RWPE2 (cell line): ENCODE data around the gene COX7A2L.

Source experiments
- ATAC-seq: fragments of 200-7000 bp; cut with Tn5 transposase; 3 replicates; pipeline ENCODE4 v1.9.1; 2021; ENCODE audit warnings: low read depth
- DNase-seq: peaks from one replicate; pipeline ENCODE4 v3.0.0-alpha.2; 2020; ENCODE audit warnings: low spot score
- H3K27ac ChIP-seq: fragments of 450-650 bp; 2 replicates; pipeline ENCODE4 v1.5.1; 2017; ENCODE audit warnings: mild to moderate bottlenecking; ENCODE audit not compliant: poor library complexity, severe bottlenecking
- H3K27me3 ChIP-seq: fragments of 250-450 bp; sonication (Bioruptor Pico); 2 replicates; pipeline ENCODE4 v1.5.1; 2021; ENCODE audit warnings: mild to moderate bottlenecking, moderate library complexity; ENCODE audit not compliant: insufficient read depth, poor library complexity, severe bottlenecking
- H3K36me3 ChIP-seq: fragments of 250-450 bp; sonication (Bioruptor Pico); 2 replicates; pipeline ENCODE4 v1.5.1; 2020; ENCODE audit warnings: low read depth, mild to moderate bottlenecking, moderate library complexity
- H3K4me1 ChIP-seq: fragments of 250-450 bp; sonication (Bioruptor Pico); 2 replicates; pipeline ENCODE4 v1.5.1; 2021; ENCODE audit warnings: mild to moderate bottlenecking, moderate library complexity; ENCODE audit not compliant: insufficient read depth, poor library complexity, severe bottlenecking
- H3K4me3 ChIP-seq: fragments of 250-450 bp; sonication (Bioruptor Pico); 2 replicates; pipeline ENCODE4 v1.5.1; 2021; ENCODE audit warnings: mild to moderate bottlenecking, moderate library complexity; ENCODE audit not compliant: severe bottlenecking
- H3K9me3 ChIP-seq: fragments of 250-450 bp; sonication (Bioruptor Pico); 2 replicates; pipeline ENCODE4 v1.5.1; 2021; ENCODE audit warnings: mild to moderate bottlenecking, moderate library complexity; ENCODE audit not compliant: severe bottlenecking
- CTCF ChIP-seq: fragments of 450-650 bp; IDR thresholded peaks from one replicate; pipeline ENCODE4 v1.5.1; 2017; ENCODE audit warnings: mild to moderate bottlenecking, moderate library complexity; ENCODE audit not compliant: poor library complexity, severe bottlenecking

COX7A2L gene

DNA sequence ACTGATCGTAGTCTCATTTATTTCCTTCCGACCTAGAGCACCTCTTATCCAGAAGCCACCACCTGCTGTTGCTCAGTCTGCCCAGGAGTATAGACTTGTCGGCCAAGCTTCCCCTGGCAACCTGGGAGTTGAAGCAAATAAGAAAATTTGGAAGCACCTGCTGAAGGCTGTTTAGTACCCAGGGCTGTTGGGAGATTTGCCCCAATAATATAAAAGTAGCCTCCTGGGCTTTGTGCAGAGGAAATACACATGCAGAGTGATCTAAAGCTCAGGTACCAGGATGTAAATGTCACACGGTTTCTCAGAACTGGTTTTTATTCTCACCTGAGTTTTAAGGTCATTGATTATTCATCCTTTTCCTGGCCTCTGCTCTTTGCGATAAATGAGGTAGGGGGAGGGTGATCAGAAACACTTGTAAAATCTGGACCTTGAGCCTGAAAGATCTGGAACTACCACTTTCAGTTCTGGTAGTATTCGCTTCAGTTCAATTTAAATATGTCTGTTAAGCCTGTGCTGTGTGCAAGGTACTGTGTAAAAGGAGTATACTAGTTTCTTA is 789 bp upstream of the COX7A2L start:
- H3K4me1 ChIP-seq = peaks cover 4% of the 10 kb centered on the region
- peak overlapping the region; percentile 75 for H3K4me3 ChIP-seq
- ATAC-seq = no peak; the same call in 2 of the 3 replicates
- no peak for DNase-seq
- no peaks in the 10 kb centered on the region for H3K27me3 ChIP-seq
- no peaks in the 10 kb centered on the region for H3K9me3 ChIP-seq
- TF ChIP-seq CTCF = peak; percentile 25
- no peaks in the 10 kb centered on the region for H3K36me3 ChIP-seq
- peak overlapping the region; percentile 77 for H3K27ac ChIP-seq

GRCh38 chr2:42360493-42360889 is 526 bp downstream of the COX7A2L start:
- Histone ChIP-seq H3K27ac (peak overlapping the region; percentile 77), H3K27me3 (no peaks in the 10 kb centered on the region), H3K4me3 (peak overlapping the region; percentile 75), H3K36me3 (no peaks in the 10 kb centered on the region), H3K9me3 (no peaks in the 10 kb centered on the region), H3K4me1 (peaks cover 4% of the 10 kb centered on the region)
- ATAC-seq (no peak), DNase-seq (no peak)
- TF ChIP-seq CTCF = no peak

GRCh38 chr2:42359965-42360483 is 993 bp downstream of the COX7A2L start:
- no peak for DNase-seq
- H3K4me3 ChIP-seq = peak overlapping the region; percentile 75
- peak overlapping the region; percentile 77 for H3K27ac ChIP-seq
- peaks cover 3% of the 10 kb centered on the region; the same call in 1 of the 2 replicates for H3K36me3 ChIP-seq
- H3K4me1 ChIP-seq = peaks cover 4% of the 10 kb centered on the region
- no peaks in the 10 kb centered on the region for H3K27me3 ChIP-seq
- ATAC-seq = peak; percentile 23
- no peak for TF ChIP-seq CTCF
- no peaks in the 10 kb centered on the region for H3K9me3 ChIP-seq

GRCh38 chr2:42359304-42359964 is 1.6 kb downstream of the COX7A2L start:
- H3K9me3 ChIP-seq = no peaks in the 10 kb centered on the region
- H3K27me3 ChIP-seq = no peaks in the 10 kb centered on the region
- peaks cover 8% of the 10 kb centered on the region; the same call in 1 of the 2 replicates for H3K36me3 ChIP-seq
- ATAC-seq = no peak
- peak overlapping the region; percentile 77 for H3K27ac ChIP-seq
- H3K4me1 ChIP-seq = peaks cover 4% of the 10 kb centered on the region
- TF ChIP-seq CTCF = no peak
- no peak for DNase-seq
- H3K4me3 ChIP-seq = peak overlapping the region; percentile 75
